Measurements from ENCODE around the gene DMBX1. TPM values are rescaled to one million over a fixed set of nuclear protein-coding genes. Genes with fewer than 3 reads are reported as not detected.

The DMBX1 gene
- total and polyA plus RNA-seq, 7 donors, result not detected

DNA sequence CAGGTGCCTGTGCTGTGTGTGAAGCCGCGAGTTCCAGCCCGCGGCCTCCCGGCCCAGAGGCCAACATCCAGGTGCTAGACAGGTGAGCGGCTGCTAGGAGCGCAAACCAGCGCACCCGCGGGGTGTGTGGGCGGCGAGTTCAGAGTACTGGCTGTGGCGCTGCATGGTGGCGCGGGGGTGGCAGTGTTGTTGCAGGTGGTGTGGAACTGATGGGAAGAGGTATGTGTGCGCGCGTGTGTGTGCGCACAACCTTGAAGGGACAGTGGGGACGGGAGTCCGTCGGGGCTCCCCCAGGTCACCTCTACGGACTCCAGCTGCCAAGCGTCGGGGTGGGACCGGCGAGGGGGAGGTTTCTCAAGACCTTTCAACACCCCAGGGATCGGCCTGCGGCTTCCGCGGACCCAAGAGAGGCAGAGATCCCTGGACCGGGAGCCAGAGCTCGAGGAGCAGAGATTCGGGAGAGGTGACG lies 433 bp upstream of the DMBX1 start:
- 1 to 2% methylated on average over 35 of the region's 35 CpGs for WGBS, 2 donors
- TF ChIP-seq, protein P1, sequence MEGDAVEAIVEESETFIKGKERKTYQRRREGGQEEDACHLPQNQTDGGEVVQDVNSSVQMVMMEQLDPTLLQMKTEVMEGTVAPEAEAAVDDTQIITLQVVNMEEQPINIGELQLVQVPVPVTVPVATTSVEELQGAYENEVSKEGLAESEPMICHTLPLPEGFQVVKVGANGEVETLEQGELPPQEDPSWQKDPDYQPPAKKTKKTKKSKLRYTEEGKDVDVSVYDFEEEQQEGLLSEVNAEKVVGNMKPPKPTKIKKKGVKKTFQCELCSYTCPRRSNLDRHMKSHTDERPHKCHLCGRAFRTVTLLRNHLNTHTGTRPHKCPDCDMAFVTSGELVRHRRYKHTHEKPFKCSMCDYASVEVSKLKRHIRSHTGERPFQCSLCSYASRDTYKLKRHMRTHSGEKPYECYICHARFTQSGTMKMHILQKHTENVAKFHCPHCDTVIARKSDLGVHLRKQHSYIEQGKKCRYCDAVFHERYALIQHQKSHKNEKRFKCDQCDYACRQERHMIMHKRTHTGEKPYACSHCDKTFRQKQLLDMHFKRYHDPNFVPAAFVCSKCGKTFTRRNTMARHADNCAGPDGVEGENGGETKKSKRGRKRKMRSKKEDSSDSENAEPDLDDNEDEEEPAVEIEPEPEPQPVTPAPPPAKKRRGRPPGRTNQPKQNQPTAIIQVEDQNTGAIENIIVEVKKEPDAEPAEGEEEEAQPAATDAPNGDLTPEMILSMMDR (IDR thresholded peaks at IDR 0.05), result no peak
- TF ChIP-seq POLR2AphosphoS5 (IDR thresholded peaks at IDR 0.05), result no peak
- no peak for TF ChIP-seq EP300 (IDR thresholded peaks at IDR 0.05)
- TF ChIP-seq POLR2A (IDR thresholded peaks at IDR 0.05), result no peak
- Histone ChIP-seq H3K4me3 (peak overlapping the region in 3 of 4 donors; percentile 23 to 44 (median 38)), H3K27me3 (peaks cover 66 to 98% (median 95%) of the 10 kb centered on the region in 3 donors), H3K36me3 (no peaks in the 10 kb centered on the region), H3K9me3 (no peaks in the 10 kb centered on the region), H3K4me1 (peaks cover 0 to 28% (median 22%) of the 10 kb centered on the region in 4 donors), H3K27ac (no peak overlapping the region)
- no peak for DNase-seq
- intact Hi-C loops (cut with DNase I), result loop anchor here (2.0 kb wide), 1 partner anchor 24 kb away; no protein-coding TSS in a partner anchor

DNA sequence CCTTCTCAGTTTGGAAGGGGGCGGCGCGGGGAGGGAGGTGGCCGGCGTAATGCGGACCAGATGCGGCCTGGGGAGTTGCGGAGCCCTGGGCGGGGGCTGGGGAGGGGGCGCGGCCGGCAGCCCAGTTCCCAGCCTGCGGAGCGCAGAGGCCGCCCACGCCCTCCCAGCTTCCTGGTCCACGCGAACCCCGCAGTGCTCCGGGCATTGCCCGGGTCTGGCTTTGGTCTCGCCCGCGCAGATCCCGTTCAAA lies 695 bp downstream of the DMBX1 start:
- no peak for DNase-seq
- intact Hi-C loops (cut with DNase I), result no loop called here
- peaks cover 0 to 28% (median 22%) of the 10 kb centered on the region in 4 donors for H3K4me1 ChIP-seq
- H3K9me3 ChIP-seq, result no peaks in the 10 kb centered on the region
- peak overlapping the region in 3 of 4 donors; percentile 23 to 44 (median 38) for H3K4me3 ChIP-seq
- 1 to 3% methylated on average over 25 of the region's 25 CpGs for WGBS, 2 donors
- TF ChIP-seq POLR2A (IDR thresholded peaks at IDR 0.05), result no peak
- TF ChIP-seq EP300 (IDR thresholded peaks at IDR 0.05), result no peak
- TF ChIP-seq, protein P1 (IDR thresholded peaks at IDR 0.05), result no peak
- TF ChIP-seq POLR2AphosphoS5 (IDR thresholded peaks at IDR 0.05), result no peak
- no peak overlapping the region for H3K27ac ChIP-seq
- H3K27me3 ChIP-seq, result peaks cover 70 to 99% (median 93%) of the 10 kb centered on the region in 3 donors
- H3K36me3 ChIP-seq, result no peaks in the 10 kb centered on the region

DNA sequence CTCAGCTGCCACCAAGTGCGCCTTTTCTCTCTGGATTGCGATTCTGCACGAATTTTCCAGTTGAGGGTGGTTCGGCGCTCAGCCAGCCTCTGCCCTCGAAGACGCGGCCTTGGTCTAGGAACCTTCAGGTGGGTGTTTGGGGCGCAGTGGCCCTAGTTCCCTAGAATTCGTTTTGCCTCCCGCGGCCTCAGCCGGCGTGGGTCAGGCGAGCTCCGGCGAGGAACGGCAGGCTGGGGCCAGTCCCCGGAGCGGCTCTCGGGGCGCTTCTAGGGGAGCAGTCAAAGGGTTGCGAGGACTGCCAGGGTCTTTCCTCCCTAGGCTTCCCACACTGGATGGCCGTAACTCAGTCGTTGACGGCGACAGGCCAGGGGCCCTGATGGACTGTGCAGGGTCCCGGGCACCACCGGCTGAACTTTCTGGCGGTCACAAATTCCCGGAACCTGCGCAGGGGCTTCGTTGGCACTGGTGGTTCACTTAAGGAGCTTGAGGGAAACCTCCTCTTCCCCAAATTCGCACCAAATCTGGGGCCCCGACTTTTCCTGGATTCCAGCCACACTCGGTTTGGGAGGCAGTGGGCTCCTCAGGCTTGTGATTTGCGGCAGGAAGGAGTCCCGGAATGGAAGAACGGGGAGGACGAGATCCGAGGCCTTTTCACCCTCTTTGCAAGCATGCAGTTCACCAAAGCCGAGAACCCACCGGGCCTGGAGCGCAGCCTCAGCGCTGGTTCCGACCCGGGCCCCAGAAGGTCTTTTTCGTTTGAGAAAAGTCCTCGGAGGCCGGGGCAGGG lies 1.2 kb downstream of the DMBX1 start:
- WGBS, 2 donors, result 5 to 7% methylated on average over 50 of the region's 50 CpGs
- DNase-seq, result no peak
- H3K9me3 ChIP-seq, result no peaks in the 10 kb centered on the region
- peak overlapping the region in 2 of 4 donors; percentile 38 to 44 for H3K4me3 ChIP-seq
- H3K27ac ChIP-seq, result no peak overlapping the region
- intact Hi-C loops (cut with DNase I), result no loop called here
- peaks cover 0 to 28% (median 22%) of the 10 kb centered on the region in 4 donors for H3K4me1 ChIP-seq
- TF ChIP-seq POLR2A (IDR thresholded peaks at IDR 0.05) (no peak), EP300 (IDR thresholded peaks at IDR 0.05) (no peak), POLR2AphosphoS5 (IDR thresholded peaks at IDR 0.05) (peak; percentile 42 to 90 (median 78))
- H3K27me3 ChIP-seq, result peaks cover 66 to 99% (median 87%) of the 10 kb centered on the region in 3 donors
- H3K36me3 ChIP-seq, result no peaks in the 10 kb centered on the region

DNA sequence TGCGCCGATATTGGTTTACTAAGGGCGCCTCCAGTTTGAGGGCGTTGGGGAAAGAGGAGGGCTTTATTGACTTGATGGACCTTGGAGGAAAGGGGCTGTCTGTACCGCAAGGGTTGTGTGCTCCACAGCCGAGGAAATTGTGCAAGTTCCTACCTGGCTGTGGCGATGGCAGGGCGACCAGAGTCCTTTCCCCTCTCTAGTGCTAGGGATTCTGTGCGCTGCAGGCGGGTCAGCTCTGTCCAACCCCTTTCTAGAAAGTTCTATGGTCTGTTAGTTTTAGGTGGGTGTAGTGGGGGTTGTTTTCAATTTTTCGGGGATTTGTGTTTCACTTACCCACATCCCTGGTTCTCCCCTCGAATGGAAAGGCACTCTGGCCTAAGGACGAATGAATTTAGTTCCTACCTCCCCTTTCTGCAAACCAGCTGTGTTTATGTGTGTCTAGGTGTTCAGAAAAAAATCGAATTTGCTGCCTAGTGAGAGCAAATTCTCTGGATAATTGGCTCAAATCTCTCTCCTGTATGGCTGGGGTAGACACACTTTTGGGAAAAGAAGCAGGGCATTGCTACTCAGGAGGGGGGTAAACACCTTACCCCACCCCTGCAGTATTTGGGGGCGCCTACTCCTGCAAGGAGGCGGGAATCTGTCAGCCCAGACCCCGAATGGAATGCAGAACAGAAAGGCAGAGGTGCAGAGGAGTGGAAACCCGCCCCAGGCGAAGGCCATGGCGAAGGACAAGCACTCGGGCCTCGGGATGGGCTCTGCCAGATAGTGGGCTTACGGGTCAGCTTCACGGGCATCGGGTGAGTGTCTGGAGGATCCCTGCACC lies 2.0 kb downstream of the DMBX1 start:
- 12 to 14% methylated on average over 25 of the region's 25 CpGs for WGBS, 2 donors
- intact Hi-C loops (cut with DNase I), result no loop called here
- Histone ChIP-seq H3K36me3 (no peaks in the 10 kb centered on the region), H3K4me1 (peaks cover 0 to 28% (median 22%) of the 10 kb centered on the region in 4 donors), H3K4me3 (no peak overlapping the region), H3K9me3 (no peaks in the 10 kb centered on the region), H3K27ac (no peak overlapping the region), H3K27me3 (peaks cover 63 to 93% (median 80%) of the 10 kb centered on the region in 3 donors)
- TF ChIP-seq EP300 (IDR thresholded peaks at IDR 0.05) (no peak), POLR2A (IDR thresholded peaks at IDR 0.05) (no peak), POLR2AphosphoS5 (IDR thresholded peaks at IDR 0.05) (no peak)
- TF ChIP-seq, protein P1 (IDR thresholded peaks at IDR 0.05), result no peak
- no peak for DNase-seq

Data from sigmoid colon (tissue), 7 donors.